HG03439 (cell line): ENCODE results near the gene THTPA.

ENCODE experiments used
- ATAC-seq: cut with Tn5 transposase; IDR thresholded peaks from one replicate; pipeline ENCODE4 v1.9.1; 2021; ENCODE audit warnings: mild to moderate bottlenecking, moderate library complexity; ENCODE audit not compliant: unreplicated experiment

Gene THTPA, protein sequence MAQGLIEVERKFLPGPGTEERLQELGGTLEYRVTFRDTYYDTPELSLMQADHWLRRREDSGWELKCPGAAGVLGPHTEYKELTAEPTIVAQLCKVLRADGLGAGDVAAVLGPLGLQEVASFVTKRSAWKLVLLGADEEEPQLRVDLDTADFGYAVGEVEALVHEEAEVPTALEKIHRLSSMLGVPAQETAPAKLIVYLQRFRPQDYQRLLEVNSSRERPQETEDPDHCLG

DNA sequence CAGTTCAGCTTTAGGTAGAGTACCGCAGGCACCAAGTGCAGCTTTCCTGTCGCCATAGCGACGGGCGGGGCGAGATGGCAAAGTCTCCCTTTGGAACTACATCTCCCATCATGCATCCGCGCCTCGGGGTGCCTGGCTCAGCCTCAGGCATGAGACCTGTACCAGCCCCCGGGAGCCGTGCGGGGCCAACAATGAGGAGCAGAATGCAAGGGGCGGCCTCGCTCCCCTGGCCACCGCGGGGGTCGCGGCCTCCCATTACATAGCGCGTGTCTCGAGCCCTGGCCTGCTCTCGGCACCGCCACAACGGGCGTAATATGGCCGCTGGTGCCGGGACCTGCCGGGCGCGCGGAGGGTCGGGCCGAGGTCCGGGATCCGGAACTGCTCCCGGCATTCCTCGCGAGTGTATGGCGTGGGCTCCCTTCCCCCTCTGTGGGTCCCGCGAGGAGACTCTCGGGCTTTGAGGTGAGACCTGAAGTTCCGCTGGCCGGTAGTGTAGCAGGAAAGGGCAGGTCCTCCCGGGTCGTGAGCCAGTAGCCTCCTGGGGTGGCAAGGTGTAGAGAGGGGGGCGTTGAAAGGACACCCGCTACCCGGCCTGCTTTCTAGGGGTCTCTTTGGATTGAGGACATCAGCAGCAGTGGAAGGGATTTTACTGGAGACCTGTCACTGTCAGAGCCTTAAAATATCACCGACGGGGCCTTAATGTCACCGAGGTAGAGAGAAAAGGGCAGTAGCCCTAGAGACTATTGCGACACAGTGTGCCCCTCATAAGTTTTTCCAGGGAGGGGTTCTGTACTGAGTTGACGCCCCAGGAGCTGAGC is at the start of gene THTPA:
Gene THTPA, plus strand, starts transcription at position 390 of the 818 bp plus-strand sequence. CDS start 487 bp downstream, outside the sequence.
- ATAC-seq, result peak; percentile 87

DNA sequence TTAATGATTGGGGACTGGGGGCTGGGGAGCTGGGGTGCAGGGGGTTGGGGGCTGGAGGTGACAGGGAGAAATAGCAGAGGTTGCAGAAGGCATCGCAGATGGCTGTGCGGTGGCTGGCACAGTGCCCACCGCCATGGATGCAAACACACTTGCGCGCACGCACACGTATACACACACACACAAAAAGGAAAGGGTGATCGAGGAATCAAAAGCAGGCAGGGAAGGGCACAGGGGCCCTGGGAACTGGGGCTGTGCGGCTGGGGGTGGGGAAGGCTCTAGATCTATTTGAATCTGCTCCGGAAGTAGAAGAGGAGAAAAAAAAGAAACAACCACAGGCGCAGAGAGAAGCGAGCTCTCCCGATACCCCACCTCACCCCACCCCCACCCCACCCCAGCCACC is 43.9 kb upstream of the THTPA start:
- no peak for ATAC-seq

DNA sequence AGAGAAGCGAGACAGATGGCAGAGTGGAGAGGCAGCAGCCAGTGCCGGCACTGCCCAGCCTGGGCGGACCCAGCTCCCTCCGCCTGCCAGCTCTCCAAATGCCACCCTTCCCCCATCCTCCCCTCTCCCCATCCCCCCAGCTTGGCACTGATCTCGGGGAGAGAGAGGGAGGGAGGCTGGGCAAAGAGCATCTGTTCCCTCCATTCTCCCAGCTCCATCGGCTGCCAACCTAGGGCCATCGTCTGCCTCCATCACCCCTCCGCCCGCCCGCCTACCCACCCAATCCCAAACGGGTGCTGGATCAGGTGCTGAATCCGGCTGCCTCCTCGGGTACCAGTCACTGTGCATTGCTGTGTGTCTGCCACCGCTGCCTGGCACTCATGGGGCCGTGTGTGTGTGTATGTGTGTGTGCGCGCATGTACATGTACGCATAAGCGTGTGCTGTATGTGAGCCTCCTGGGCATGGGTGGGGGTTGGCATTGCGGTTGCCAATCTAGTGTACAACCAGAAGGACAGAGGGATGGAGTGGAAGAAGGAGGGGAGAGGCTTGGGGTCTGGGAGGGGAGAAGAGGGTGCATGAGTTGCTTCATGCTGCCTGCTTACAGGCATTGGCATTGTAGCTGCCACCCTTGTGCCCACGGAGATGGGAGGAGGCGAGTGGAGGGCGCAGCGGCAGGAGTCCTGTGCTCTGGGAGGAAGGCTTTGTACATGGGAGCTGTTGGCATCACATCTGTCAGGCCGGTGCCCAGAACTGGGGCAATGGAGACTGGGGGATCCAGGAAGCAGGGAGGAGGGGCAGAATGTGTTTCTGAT is 42.9 kb upstream of the THTPA start:
- no peak for ATAC-seq

DNA sequence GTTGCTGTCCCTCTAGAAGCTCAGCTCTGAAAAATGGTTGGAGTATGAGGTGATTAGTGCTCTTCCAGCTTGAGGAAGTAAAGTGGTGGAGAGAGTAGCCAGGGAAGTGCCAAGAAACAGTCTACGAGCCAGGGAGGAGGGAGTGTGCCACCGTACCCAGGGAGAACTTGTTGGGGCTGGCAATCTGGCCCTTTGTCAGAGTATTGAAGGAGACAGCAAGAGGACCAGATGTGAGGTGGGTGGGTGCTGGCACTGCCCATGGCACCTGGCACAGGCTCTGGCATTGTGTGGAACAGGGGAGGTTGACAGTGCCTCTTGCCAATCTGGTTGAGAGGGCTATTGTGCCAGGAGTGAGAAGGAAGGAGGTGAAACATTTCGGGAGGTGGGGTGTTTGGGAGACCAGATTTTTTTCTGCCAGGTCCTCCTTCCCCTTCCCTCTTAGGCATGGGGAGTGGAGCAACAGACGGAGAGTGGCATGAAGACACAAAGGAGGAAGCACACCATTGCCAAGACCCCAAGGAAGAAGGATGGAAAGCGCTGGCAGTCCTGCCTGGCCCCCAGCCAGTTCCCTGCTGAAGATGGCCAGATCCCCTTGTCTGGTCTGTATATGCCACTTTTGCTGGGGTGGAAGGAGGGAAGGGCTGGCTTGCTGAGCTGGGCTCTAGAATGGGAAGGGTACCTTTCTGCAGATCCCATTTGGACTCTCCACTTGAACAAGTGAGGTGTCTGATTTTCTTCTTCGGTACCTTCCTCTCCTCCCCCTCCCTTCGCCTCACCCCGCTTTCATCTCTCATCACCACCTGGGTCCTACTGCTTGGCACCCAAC is 42.0 kb upstream of the THTPA start:
- ATAC-seq, result no peak

DNA sequence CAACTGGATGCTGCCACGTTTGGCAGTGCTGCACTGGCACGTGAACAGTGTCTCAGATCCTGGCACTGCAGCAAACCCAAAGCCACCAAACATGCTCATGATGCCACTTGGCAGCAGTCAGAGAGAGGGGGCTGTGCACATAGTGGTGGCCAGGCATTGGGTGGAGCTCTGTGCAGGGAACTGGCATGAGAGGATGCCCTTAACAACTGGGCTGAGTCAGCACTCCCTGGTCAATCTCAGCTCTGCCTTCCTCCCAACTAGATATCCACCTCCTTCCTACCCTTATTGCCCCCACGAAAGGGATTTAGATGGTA is 41.5 kb upstream of the THTPA start:
- no peak for ATAC-seq

DNA sequence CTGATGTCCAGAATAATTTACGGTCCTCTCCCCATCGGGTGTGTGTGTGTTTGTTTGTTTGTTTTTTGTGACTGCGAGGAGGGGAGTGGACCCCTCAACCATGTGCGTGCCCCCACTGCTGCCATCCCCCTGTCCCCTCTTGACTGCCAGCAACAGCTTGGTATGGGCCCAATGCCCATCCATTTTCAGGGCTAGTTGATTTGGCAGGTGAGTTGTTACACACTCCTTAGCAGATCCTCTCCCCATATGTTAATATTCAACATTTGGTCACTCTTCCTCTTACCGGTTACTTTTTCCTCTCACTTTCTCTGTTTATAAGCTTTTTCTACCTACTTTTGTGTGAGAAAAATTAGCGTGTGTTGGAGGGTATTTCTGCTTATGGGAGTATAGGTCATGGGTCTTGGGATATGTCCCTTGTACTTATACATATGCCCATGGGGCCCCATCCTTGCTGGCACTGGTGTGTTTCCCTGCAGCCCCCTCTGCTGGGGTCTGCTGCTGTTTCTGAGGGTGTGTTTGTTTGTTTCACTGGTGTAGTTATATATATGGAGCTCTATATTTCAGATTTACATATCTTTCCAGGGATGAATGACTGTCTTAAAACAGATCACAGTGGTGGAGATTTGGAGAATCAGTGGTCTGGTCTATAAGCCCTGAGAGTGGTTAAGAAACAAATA is 38.3 kb upstream of the THTPA start:
- ATAC-seq, result no peak

DNA sequence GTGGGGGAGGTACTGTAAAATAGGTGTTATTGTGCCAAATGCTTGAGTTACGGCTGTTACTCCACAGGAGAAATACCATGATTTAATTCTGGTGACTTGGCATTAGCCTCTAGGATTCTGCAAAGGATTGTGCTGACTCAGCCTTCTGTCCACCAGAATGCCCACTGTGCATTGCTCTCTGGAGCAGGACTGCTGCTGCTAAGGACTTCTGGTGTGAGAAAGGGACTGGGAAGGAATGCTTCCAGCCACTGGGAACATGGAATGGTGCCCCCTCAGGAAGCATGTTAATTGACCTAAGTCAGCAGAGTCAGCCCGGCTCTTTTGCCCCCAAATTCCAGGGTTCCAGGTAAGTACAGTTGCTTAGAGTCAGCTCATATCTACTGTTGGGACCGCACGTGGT is 37.4 kb upstream of the THTPA start:
- no peak for ATAC-seq

DNA sequence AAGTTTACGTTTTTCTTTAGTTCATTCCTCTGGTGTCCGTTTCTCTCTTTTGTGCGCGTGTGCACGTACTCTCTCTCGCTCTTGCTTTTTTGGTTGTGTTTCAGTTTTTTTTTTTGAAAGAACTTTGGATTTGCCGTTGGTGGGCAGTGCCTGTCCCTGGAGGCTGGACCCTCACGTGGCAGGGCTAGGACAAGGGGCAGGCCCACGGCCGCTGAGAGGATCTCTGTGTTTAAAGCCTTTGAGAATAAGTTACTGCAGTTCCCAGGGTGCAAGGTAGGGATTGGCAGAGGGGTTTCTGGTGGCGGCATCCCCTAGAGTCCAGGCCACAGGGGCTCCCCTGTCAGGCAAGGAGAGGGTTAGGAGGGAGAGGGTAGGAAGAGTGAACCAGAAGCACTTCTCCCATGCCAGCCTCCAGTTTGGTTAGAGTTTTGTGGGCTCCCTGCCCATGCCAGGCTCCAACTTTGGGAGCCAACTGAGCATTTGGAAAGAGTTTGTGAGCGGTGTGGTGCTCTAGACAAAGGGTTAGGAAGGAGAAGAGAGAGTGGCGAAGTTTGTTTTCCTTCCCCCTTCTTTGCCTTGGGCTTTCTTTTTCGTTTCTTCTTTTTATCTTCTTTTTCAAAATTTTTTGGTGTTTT is 35.1 kb upstream of the THTPA start:
- ATAC-seq, result no peak

DNA sequence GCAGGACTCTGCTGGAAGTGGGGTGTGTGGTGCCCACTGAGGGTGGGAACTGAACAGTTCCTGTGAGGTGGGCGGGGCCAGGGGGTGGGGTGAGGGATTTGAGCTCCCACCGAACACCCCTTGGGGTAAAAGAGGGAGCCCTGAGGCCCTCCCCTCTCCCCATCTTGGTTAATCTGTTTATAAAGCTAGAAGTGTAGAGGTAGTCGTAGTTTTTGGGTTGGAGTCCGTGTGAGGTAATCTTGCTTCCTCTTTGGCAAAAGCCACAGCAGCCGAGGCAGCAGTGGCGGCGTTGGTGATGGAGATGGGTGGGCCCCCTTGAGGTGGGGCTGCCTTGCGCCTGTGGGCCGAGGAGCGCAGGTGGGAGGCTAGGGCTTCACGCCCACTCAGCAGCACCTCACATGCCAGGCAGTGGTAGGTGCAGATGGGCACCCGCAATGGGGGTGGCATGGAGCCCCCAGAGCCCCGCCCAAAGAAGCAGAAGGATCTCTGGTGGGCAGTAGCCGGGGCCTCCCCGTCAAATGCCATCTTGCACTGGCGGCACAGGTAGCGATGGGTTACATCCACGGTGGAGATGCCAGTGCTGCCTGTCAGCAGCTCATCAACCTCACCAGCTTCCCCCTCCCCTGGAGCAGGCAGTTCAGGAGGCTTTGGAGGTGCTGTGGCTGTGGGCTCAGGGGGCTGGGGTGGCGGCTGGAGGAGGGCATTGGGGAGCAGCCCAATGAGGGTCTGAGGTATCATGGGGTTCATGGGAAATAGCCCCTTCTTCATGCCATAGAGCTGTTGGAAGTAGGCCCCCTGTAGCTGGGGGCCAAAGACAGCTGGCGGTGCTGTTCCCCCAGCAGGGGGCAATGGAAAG is 34.1 kb upstream of the THTPA start:
- no peak for ATAC-seq

DNA sequence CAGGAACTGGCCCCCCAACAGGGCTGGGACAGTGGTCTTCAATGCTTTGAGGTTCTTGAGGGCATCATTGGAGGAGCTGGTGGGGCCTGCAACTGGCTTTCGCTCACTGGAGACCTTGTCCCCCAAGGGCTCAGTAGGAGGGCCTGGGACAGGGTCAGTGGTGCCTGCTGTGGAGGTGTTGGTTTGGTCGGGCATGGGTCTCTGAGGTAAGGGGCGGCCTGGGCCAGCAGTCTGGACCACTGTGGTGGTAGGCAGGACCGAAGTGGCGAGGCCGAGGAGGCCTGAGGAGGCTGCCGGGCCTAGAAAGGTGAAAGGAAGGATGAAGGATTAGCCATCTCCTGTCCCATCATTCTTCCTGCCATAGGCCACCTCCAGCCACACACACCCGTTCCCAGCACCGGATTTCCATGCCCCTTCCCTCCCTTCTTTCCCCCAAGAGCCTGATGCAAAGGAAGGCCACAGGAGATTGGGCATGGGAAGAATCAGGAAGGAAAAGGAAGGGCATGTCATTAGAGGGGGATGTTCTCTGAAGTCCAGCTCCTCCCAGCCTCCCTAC is 33.4 kb upstream of the THTPA start:
- no peak for ATAC-seq

DNA sequence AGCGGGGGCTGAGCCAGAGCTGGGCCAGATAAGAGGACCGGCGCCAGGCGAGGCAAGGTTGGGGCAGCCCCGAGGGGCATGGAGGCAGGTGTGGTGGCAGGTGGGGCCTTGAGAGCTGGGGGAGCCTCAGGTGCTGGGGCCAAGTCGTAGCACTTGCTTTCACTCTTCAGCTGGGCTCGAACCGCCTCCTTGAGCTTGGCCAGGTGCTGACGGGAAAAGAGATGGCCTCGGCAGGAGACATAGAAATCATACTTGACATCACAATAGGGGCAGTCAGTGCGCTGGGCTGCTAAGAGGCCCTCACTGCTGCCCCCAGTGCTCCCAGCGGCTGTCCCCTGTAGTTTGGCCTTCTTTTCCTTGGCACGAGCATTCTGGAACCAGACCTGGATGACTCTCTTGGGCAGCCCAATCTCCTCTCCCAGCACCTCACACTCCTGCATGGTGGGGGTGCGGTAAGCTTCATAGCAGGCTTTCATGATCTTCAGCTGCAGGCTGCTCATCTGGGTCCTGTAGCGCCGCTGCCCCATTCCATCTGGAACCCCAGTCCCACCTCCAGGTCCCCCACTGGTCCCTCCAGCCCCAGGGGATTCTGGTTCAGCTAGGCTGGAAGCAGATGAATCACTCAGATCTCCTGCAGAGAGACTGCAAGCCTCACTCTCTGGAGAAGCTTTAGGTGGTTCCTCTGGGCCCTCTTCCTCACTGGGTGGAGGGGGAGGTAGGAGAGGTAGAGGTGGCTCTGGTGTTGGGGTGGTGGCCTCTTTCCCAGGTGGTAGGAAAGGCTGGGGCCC is 32.6 kb upstream of the THTPA start:
- ATAC-seq, result no peak

DNA sequence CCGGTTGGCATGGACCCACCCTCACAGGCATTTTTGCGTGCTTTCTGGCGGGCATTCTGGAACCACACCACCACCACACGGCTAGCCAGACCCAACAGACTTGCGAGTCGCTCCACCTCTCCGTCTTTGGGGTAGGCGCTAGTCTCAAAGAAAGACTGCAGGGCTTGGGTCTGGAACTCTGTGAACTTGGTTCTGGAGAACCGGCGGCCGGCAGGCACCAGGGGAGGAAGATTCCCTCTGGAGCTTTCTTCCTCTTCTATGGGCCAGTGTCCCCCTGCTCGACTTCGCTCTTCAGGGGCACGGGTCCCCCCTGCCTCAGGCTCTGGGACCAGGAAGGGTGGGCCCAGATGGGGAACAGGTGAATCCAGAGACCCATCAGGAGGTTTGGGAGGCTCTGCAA is 31.1 kb upstream of the THTPA start:
- ATAC-seq, result no peak

DNA sequence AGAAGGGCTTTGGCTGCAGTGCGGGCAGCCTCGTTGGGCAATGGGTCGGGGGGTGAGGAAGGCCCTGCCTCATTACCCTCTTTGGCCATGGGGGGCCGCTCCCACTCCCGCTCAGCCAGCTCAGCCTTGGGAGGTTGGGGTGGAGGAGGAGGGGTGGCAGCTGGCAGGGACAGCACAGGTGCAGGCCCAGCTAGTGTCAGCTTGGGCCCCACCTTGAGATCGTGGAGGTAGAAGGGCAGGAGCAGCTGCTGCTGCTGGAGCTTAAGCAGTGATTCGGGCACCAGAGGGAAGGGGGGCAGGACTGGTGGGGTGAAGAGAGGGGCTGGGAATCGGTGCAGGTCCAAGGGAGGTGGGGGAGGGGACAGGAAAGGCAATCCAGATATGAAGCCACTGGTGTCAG is 30.5 kb upstream of the THTPA start:
- no peak for ATAC-seq

DNA sequence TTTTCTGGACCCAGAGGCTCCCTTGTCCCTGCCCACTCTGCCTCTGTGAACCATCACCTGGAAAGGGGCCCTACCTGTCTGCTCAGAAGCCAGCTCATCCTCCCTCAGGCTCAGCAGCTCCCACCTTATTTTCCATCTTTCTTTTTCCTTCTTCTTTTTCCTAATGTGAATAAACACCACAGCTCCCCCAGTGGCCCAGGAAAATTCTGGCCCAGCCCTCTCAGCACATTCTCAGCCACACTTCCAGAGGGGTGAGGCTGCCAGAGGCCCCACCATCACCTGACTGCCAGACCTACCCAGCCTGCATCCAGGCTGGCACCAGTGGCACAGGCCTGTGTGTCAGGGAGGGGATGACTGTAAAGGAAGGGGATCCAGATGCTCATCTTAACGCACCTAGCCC is 27.5 kb upstream of the THTPA start:
- ATAC-seq, result no peak

DNA sequence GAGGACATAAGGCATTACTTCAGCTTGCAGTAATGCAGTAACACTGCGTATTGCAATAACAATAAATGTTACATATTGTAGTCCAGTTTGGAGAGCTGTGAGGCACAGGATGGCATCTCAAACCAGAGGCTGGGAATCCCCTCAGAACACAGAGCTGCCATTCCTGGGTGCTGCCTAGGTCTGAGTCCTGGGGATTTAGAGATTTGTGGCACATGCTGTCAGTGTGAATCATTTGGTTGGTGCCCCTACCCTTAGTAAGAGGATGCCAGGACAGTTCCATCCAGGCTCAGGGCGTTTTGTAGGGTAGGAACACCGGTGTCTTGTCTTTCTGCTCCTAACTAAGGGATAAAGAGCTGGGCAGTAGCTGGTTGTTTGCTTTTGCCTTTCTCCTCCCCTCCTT is 27.1 kb upstream of the THTPA start:
- no peak for ATAC-seq

DNA sequence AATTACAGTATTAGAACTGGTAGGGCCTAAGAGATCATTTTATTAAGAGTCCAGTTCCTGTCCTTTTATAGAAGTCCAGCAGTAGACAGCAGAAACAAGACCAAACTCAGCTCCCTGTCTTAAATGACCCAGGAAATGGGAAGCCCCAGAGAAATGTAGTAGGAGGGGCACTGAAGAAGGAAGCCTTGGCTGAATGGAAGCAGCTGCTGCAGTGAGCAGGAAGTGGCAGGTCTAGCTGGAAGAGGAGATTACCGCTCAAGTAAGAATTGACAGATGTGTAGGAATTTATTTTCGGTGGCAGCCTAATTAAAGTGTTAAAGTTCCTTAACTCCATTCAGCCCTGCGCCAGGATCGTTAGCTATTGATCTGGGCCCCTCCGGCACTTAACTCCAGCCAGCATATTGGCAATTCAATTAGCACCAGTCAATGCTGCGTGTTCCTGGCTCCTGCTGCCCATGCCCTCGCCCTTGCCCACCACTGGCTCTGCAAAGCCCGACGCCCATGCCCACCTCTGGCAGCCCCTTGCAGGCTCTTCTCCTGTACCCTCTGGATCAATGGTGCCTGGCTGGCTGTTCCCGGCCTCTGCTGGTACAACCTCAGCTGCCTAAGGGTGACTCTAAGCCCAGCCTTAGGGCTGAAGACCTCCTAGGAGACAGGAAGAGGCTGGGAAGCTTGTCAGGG is 25.6 kb upstream of the THTPA start:
- no peak for ATAC-seq

DNA sequence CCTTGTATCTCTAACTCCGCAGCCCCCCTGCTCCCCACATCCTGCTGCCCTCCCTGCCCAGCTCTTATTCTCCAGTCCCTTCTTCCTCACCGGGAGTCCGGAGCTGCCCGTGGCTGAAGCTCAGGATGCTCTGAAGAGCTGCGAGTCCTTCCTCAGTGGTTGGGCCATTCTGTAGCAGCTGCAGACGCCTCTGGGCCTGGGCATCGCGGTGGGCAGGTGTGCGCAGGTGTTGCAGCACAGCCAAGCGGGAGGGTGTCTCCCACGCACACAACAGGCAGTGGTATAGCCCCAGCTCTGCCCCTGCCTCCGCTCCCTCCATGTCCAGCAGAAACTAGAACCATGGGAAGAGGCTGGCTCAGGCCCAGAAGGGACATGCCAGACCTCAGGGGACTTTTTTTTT is 24.7 kb upstream of the THTPA start:
- ATAC-seq, result no peak
